B cell (primary cell): ENCODE results near the gene XRCC3. TPM values are rescaled to one million over a fixed set of nuclear protein-coding genes. Genes with fewer than 3 reads are reported as not detected.

Source experiments
- ATAC-seq: fragments of 200-7000 bp; cut with Tn5 transposase; one replicate; pipeline ENCODE4 v1.10.0; 2021; ENCODE audit warnings: low read depth, mild to moderate bottlenecking, moderate number of reproducible peaks, moderate library complexity
- CTCF ChIA-PET: fragments of 350-600 bp; sonication (Branson Sonifier 250); formaldehyde crosslinking; loops from one replicate; lab custom pipeline; 2021; ENCODE audit warnings: antibody characterized with exemption, inconsistent platforms; lab: Charles Lee
- POLR2A ChIA-PET: fragments of 350-600 bp; sonication (Branson Sonifier 250); formaldehyde crosslinking; loops from one replicate; lab custom pipeline; 2021; ENCODE audit warnings: antibody characterized with exemption; lab: Charles Lee
- DNase-seq: peaks from one replicate; pipeline ENCODE4 v3.0.0; 2013
- H2AFZ ChIP-seq: 2 replicates; pipeline ENCODE4 v1.6.1; 2012; ENCODE audit warnings: mild to moderate bottlenecking, low read depth, low read length; ENCODE audit not compliant: insufficient read depth, poor library complexity, severe bottlenecking
- H3K27ac ChIP-seq, 2 donors: 1 replicate in 1 of 2; 2 replicates in 1 of 2; pipeline ENCODE4 v1.5.1; 2012 to 2013; ENCODE audit warnings: low read length in 2 of 2, mild to moderate bottlenecking in 2 of 2, moderate library complexity in 1 of 2
- H3K27me3 ChIP-seq, 4 experiments: fragments of 200-600 bp in 1 of 4; sonication (generic) in 1 of 4; replicated peaks in 1 of 4; 1 replicate in 2 of 4; 2 replicates in 2 of 4; pipeline versions ENCODE4 v1.6.1 to v1.7.0; 2013 to 2016; ENCODE audit warnings: low read length in 3 of 4, mild to moderate bottlenecking in 2 of 4, mixed read lengths in 1 of 4, moderate library complexity in 1 of 4; ENCODE audit not compliant: insufficient read depth in 4 of 4, control insufficient read depth in 3 of 4; ENCODE audit errors: control extremely low read depth in 1 of 4
- H3K36me3 ChIP-seq, 2 experiments: replicated peaks in 1 of 2; 1 replicate in 1 of 2; 2 replicates in 1 of 2; pipeline versions ENCODE4 v1.6.1 to v1.7.1; 2013; ENCODE audit warnings: low read length in 1 of 2; ENCODE audit not compliant: insufficient read depth in 2 of 2, control insufficient read depth in 1 of 2; ENCODE audit errors: control extremely low read depth in 1 of 2, extremely low read depth in 1 of 2
- H3K4me1 ChIP-seq, 2 donors: fragments of 200-600 bp in 1 of 2; sonication (generic) in 1 of 2; 1 replicate in 1 of 2; 2 replicates in 1 of 2; pipeline versions ENCODE4 v1.5.1 to v1.6.1; 2013 to 2017; ENCODE audit warnings: low read length in 2 of 2; ENCODE audit not compliant: control insufficient read depth in 2 of 2, insufficient read depth in 2 of 2
- H3K4me2 ChIP-seq: replicated peaks from 2 replicates; pipeline ENCODE3; 2012; ENCODE audit warnings: mild to moderate bottlenecking, low read depth, low read length; ENCODE audit not compliant: poor library complexity, severe bottlenecking
- H3K4me3 ChIP-seq, 5 experiments: fragments of 200-600 bp in 1 of 5; sonication (generic) in 1 of 5; 1 replicate in 3 of 5; 2 replicates in 2 of 5; pipeline versions ENCODE4 v1.5.1 to v1.7.0; 2011 to 2016; ENCODE audit warnings: low read length in 4 of 5, mild to moderate bottlenecking in 4 of 5, low read depth in 2 of 5, control low read depth in 1 of 5, moderate library complexity in 1 of 5; ENCODE audit not compliant: insufficient read depth in 1 of 5; ENCODE audit errors: control extremely low read depth in 1 of 5, extremely low read depth in 1 of 5
- H3K79me2 ChIP-seq: fragments of 200-600 bp; sonication (generic); one replicate; pipeline ENCODE4 v1.6.0; 2016; ENCODE audit warnings: low read length; ENCODE audit not compliant: control insufficient read depth, insufficient read depth
- H3K9ac ChIP-seq: fragments of 200-600 bp; sonication (generic); 2 replicates; pipeline ENCODE4 v1.6.1; 2017; ENCODE audit warnings: mild to moderate bottlenecking, low read length, moderate library complexity
- H3K9me3 ChIP-seq, 3 donors: one replicate each; pipeline versions ENCODE4 v1.6.1 to v1.7.1; 2013; ENCODE audit warnings: low read length in 2 of 3; ENCODE audit not compliant: control insufficient read depth in 2 of 3, insufficient read depth in 1 of 3; ENCODE audit errors: control extremely low read depth in 1 of 3
- H4K20me1 ChIP-seq: 2 replicates; pipeline ENCODE4 v1.6.0; 2012; ENCODE audit warnings: mild to moderate bottlenecking, low read length; ENCODE audit not compliant: insufficient read depth, control insufficient read depth, poor library complexity, severe bottlenecking
- H3K27ac Mint-ChIP-seq: one replicate; pipeline ENCODE4 v1.8.0; 2021; ENCODE audit warnings: mixed read lengths
- H3K27me3 Mint-ChIP-seq: one replicate; pipeline ENCODE4 v1.8.0; 2021; ENCODE audit warnings: mixed read lengths
- H3K4me1 Mint-ChIP-seq: one replicate; pipeline ENCODE4 v1.8.0; 2021; ENCODE audit warnings: mixed read lengths
- H3K4me3 Mint-ChIP-seq: one replicate; pipeline ENCODE4 v1.8.0; 2021; ENCODE audit warnings: mixed read lengths
- H3K9me3 Mint-ChIP-seq: one replicate; pipeline ENCODE4 v1.8.0; 2022; ENCODE audit warnings: mixed read lengths; ENCODE audit not compliant: insufficient read depth
- CTCF ChIP-seq: fragments of 200-600 bp; IDR thresholded peaks from one replicate; pipeline ENCODE4 v1.8.0; 2022; ENCODE audit warnings: antibody characterized with exemption, mild to moderate bottlenecking
- EZH2 ChIP-seq: IDR thresholded peaks from 2 replicates; pipeline ENCODE4 v1.6.1; 2012; ENCODE audit warnings: borderline replicate concordance, low read depth, mild to moderate bottlenecking, moderate library complexity, low read length; ENCODE audit not compliant: insufficient read depth, poor library complexity, severe bottlenecking
- WGBS: methylation state at CpG from one replicate; pipeline ENCODE4 v1.1.5; 2013; ENCODE audit warnings: missing lambda C conversion rate; ENCODE audit not compliant: insufficient coverage; 5-methylcytosine and 5-hydroxymethylcytosine counted together
- intact Hi-C: fragments of 100-400 bp; cut with micrococcal nuclease; formaldehyde crosslinking; loops from one replicate; pipeline ENCODE4 v1.10.0; 2022
- polyA plus RNA-seq: library from polyadenylated mRNA; depleted of rRNA; stranded (reverse); fragments of >200 nt; gene quantifications from 2 replicates; pipeline ENCODE4 v1.2.3, GENCODE V29; 2012
- total RNA-seq, 2 donors: library from RNA; stranded (reverse); fragments of 120-200 nt in 1 of 2; gene quantifications; 1 replicate in 1 of 2; 2 replicates in 1 of 2; pipeline versions ENCODE4 v1.2.3 to v1.2.4, GENCODE V29; 2013 to 2022

Gene XRCC3
- total and polyA plus RNA-seq, 2 donors (not counting 1 experiment from before 2014, with no cell fraction given), result 18.0 to 19.7 TPM

DNA sequence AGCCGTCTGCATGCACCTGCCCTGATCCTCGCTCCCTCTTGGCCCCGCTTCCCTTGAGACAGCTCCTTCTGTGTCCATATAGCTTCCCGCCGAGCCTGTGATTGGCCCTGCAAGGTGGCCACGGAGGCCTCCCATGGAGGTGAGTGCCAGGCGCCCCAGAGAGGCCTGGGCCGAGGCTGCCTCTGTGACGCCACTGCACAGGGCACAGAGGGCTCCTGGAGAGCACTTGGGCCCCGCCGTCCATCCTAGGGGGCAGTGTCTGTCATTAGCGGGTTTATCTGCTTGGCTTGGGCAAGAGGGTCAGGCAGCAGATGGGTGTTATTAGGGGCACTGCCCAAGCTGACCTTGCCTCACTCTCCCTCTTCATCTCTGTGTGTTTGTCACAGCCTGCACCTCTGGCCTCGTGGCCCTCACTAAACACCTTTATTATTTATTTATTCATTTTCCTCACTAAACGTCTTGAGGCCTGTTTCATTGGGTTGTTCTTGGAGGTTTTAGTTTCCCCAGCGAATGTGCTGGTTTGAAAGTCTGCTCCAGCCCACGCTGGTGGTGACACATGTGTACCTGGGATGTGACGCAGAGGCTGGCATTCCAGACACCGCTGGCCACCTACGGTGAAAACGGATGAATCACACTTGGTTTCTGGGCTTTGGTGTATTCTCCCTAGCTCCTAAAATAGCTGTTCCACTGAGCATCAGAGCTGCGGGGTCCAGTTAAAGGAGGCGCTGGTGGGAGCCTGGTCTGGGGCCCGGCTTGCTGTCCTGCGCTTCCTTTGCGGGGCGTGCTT lies 6.3 kb upstream of the XRCC3 start:
- CTCF ChIA-PET, result interaction anchor here (0.6 kb wide), 1 partner anchor 363 kb away, joined by 3 read pairs; no protein-coding TSS in a partner anchor
- ATAC-seq, result no peak

More for the DNA sequence above, 6.3 kb upstream of the XRCC3 start:
- H3K36me3 ChIP-seq, result no peaks in the 10 kb centered on the region
- H2AFZ ChIP-seq, result no peak overlapping the region
- Mint-ChIP-seq H3K9me3 (no peaks in the 10 kb centered on the region), H3K4me1 (peaks cover 23% of the 10 kb centered on the region), H3K27ac (no peak overlapping the region), H3K4me3 (no peak overlapping the region), H3K27me3 (no peaks in the 10 kb centered on the region)
- no peaks in the 10 kb centered on the region for H3K9me3 ChIP-seq
- H3K27me3 ChIP-seq, result no peaks in the 10 kb centered on the region
- H3K79me2 ChIP-seq, result peaks cover 33% of the 10 kb centered on the region
- no peak overlapping the region for H3K4me2 ChIP-seq
- H4K20me1 ChIP-seq, result peaks cover 31% of the 10 kb centered on the region
- peaks cover 4 to 6% of the 10 kb centered on the region in 2 donors for H3K4me1 ChIP-seq
- no peak overlapping the region for H3K4me3 ChIP-seq
- TF ChIP-seq EZH2 (no peak), CTCF (no peak)
- H3K27ac ChIP-seq, result no peak overlapping the region
- POLR2A ChIA-PET, result no interaction called here
- no peak overlapping the region for H3K9ac ChIP-seq
- intact Hi-C loops, result no loop called here
- 98% methylated on average over 19 of the region's 26 CpGs for WGBS
- DNase-seq, result no peak
